ENCODE data around the gene PRKG1.

The PRKG1 gene

DNA sequence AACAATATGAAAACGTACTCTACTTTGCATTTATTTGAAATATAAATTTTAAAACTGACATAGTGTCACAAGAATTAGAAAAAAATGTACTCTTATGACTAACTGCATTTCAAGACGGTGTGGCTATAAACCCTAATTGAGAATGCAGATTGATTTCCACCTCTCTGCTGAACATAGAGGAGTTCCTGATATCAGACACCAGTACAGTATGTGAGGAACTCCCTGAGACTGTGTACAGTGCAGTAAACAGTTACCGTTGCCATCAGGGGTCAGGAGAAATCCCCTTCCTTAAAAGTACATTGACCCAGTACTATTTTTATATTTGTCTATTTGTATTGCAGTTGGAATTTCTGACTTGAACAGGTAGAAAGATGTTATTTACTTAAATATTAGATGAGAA lies 1178.0 kb downstream of the PRKG1 start:
- TF ChIP-seq POLR2AphosphoS5 (IDR thresholded peaks at IDR 0.05; ENCODE audit: low read depth, low read length) (no peak), POLR2A (IDR thresholded peaks at IDR 0.05; ENCODE audit: low read depth, low read length) (no peak), TAF1 (IDR thresholded peaks at IDR 0.05; ENCODE audit: borderline replicate concordance, low read depth, low read length) (no peak)
- FAIRE-seq (no peak), DNase-seq (ENCODE audit: insufficient read length) (no peak)

DNA sequence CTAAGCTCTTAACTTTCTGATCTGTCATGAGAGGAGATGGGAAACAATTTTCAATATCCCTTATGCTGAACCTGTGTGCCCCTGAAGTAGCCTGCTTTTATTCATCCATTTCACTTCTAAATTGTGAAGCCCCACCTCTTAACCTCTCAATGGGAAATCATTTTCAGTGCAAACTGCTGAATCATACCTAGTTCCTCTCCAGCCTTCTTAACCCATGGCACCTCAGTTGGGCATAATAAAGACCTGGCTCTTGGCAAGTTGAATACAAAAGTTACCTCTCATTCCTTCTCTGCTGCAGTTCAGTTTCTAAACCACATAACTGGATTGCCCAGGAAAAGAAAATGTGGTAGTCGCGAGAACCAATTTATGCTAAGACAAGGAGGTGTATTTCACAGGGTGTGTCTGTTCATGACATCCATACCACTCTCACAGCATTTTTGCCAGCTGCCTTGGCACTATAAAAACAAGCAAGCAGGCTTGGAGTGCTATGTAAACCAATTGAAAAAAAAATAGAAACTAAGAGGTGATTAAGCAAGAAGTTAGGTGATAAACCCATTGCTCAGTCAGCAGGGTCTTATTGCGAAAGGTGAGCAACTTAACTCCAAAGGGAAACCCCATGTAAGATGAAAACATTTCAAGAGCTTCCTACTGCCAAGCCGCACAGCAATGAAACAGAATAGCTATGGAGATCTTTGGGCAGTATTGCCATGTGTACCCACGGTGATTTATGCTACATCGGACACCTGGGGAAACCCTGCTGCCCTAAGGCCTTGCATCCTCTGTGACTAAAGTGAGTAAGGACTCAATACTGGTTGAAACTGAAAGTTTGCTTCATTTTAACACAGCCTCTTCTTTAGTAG lies 1182.8 kb downstream of the PRKG1 start:
- no peak for FAIRE-seq
- no peak for DNase-seq (ENCODE audit: insufficient read length)
- TF ChIP-seq POLR2AphosphoS5 (IDR thresholded peaks at IDR 0.05; ENCODE audit: low read depth, low read length) (no peak), POLR2A (IDR thresholded peaks at IDR 0.05; ENCODE audit: low read depth, low read length) (no peak), TAF1 (IDR thresholded peaks at IDR 0.05; ENCODE audit: borderline replicate concordance, low read depth, low read length) (no peak)

DNA sequence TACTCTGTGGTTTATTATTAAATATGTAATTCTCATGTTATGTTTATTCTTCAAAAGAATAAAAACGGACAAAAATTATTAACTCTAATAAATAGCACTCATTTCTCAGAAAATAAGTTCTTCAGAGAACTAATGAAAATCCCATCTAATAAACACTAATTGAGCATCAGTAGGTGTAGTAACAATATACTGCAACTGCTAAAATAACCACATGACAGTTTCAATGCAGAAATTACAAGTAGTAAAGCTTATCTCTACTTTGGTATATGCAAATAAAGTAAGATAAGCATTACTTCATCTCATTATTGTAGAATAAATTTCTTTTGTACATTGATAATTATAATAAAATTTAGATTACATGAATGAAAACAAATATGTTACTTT lies 1183.4 kb downstream of the PRKG1 start:
- FAIRE-seq (no peak), DNase-seq (ENCODE audit: insufficient read length) (no peak)
- TF ChIP-seq TAF1 (IDR thresholded peaks at IDR 0.05; ENCODE audit: borderline replicate concordance, low read depth, low read length) (no peak), POLR2AphosphoS5 (IDR thresholded peaks at IDR 0.05; ENCODE audit: low read depth, low read length) (no peak), POLR2A (IDR thresholded peaks at IDR 0.05; ENCODE audit: low read depth, low read length) (no peak)

DNA sequence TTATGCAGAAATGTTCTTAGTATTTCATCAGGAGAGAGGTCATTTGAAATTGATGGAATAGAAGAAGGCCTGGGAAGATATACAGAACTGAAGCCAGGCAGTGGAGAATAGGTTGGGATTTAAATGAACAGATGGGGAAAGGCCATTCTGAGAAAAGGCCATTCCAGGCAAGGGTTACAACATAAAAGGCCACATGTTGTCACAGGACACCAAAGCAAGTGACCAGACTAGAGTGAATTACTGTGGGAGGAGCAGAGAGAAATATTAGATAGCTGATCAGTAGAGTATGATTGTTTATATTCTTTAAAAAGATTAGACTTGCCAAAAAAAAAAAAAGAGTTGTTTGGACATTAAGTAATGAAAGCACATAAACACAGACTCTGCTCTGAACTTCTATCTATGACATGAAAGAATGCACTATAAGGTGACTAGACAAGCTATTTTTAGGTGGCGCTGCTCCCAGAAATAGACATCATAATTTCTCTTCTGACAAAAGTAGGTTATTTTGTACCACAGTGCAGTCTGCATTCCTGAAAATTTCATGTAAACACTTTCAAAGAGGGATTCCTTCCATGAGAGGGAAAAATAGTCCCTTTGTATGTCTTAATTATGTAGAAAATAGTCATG lies 1184.6 kb downstream of the PRKG1 start:
- TF ChIP-seq POLR2A (IDR thresholded peaks at IDR 0.05; ENCODE audit: low read depth, low read length) (no peak), POLR2AphosphoS5 (IDR thresholded peaks at IDR 0.05; ENCODE audit: low read depth, low read length) (no peak), TAF1 (IDR thresholded peaks at IDR 0.05; ENCODE audit: borderline replicate concordance, low read depth, low read length) (no peak)
- DNase-seq (ENCODE audit: insufficient read length) (no peak), FAIRE-seq (no peak)

DNA sequence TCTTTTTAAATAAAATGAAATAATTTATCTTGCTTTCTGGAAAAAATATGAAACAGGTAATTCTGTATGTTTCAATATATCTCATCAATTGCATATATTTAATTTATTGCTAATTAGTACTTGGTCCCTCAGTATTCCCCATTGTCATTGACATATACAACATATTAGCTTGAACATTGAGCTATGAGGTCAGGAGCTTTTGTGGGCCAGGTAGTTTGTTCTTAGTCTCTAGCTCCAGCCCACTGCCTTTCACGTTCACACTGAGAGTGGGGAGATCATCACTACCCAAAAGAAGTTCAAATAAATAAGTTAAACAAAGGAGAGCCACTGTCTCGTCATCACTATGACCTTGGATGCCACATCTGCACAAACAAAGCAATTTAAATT lies 1185.1 kb downstream of the PRKG1 start:
- TF ChIP-seq POLR2AphosphoS5 (IDR thresholded peaks at IDR 0.05; ENCODE audit: low read depth, low read length) (no peak), POLR2A (IDR thresholded peaks at IDR 0.05; ENCODE audit: low read depth, low read length) (no peak), TAF1 (IDR thresholded peaks at IDR 0.05; ENCODE audit: borderline replicate concordance, low read depth, low read length) (no peak)
- FAIRE-seq: no peak

DNA sequence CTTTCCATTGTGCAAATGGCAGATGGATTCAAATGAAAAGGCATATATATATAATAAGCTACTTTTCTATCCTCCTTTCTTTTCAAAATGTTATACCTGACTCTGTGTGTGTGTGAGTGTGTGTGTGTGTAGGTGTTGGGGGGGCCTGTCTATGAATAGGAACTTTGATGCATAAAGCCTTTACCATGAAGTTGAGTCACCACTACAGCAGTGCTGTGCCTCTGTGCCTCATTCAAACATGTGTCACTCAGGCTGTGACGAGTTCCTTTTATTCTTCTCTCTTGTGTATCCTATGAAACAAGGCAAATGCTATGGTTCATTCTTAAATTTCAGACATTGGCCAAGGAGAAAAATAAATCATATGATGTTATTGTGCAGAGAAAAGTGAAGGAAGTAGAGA lies 1187.1 kb downstream of the PRKG1 start:
- TF ChIP-seq POLR2AphosphoS5 (IDR thresholded peaks at IDR 0.05; ENCODE audit: low read depth, low read length): no peak
- no peak for TF ChIP-seq TAF1 (IDR thresholded peaks at IDR 0.05; ENCODE audit: borderline replicate concordance, low read depth, low read length)
- TF ChIP-seq POLR2A (IDR thresholded peaks at IDR 0.05; ENCODE audit: low read depth, low read length): no peak
- no peak for FAIRE-seq
- no peak for DNase-seq (ENCODE audit: insufficient read length)

More for the DNA sequence above, 1185.1 kb downstream of the PRKG1 start:
- no peak for DNase-seq (ENCODE audit: insufficient read length)

DNA sequence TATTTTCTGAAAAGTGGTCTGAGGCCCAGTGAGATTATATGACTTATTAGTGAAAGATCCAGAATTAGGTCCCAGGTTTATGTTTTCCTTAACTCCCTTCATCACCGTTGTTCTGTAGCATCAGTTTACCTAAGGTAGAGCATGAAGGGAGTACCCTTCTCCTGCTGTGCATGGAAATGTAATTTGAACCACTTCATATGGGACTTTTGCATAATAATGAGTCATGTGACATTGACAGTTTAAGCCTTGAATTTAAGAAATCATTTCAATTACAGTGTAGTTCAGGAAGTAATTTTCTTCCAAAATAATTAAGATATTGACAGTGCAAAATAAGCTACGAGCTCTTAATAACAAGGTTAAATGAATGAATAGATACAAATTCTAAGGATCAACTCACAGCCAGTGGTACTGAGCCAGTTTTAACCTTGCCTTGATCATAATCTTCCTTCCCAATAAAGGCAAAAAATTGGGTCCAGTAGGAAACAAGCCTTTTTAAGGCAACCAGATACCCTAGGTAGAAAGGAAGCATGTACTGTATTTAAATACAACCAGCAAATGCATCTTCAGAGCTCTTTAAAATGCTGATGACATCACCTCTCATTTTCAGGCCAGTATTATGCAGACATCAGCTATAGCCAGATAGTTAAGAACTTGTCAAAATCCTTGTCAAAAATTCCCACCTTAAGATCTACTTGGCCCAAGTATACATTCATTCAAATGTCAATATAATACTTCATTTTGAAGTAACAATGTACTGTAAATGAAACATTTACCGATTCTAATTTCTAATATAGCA lies 1191.0 kb downstream of the PRKG1 start:
- TF ChIP-seq POLR2AphosphoS5 (IDR thresholded peaks at IDR 0.05; ENCODE audit: low read depth, low read length) (no peak), POLR2A (IDR thresholded peaks at IDR 0.05; ENCODE audit: low read depth, low read length) (no peak), TAF1 (IDR thresholded peaks at IDR 0.05; ENCODE audit: borderline replicate concordance, low read depth, low read length) (no peak)
- DNase-seq (ENCODE audit: insufficient read length): no peak
- FAIRE-seq: no peak

DNA sequence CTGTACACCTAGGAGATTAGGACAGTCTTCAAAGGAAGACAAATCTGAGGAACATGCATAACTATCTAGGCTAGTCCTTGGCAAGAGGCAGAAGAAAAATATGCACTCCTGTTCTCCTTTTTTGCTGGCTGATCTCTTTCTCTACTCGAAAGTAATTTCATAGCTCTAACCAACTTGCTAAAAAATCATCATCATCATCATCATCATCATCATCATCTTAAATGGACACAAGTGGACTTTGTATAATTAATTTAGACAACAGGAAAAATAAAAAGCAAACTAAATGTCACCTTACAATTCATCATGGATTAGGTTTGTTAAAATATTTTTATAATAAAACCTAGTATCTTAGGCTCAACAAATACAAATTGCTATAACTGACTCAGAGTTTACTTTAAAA lies 1192.6 kb downstream of the PRKG1 start:
- FAIRE-seq: no peak
- no peak for TF ChIP-seq TAF1 (IDR thresholded peaks at IDR 0.05; ENCODE audit: borderline replicate concordance, low read depth, low read length)
- TF ChIP-seq POLR2A (IDR thresholded peaks at IDR 0.05; ENCODE audit: low read depth, low read length): no peak
- TF ChIP-seq POLR2AphosphoS5 (IDR thresholded peaks at IDR 0.05; ENCODE audit: low read depth, low read length): no peak

DNA sequence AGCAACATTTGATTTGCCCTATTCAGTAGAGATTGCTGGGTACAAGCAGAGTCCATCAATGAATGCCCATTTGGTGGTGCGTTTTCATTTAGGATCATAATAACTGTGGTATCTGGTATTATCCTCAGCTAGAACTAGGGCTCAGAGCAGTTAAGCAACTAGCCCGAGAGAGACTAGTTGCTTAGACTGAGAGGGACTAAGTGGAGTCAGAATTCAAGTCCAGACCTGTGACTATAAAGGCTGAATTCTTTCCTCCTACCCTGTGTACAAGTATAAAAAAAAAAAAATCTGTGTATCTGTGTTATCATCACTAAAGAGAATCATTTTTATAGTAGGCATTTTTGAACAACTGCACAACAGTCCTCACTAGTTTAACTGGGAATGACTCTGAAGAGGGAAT lies 1194.5 kb downstream of the PRKG1 start:
- no peak for DNase-seq (ENCODE audit: insufficient read length)
- no peak for FAIRE-seq
- TF ChIP-seq POLR2AphosphoS5 (IDR thresholded peaks at IDR 0.05; ENCODE audit: low read depth, low read length) (no peak), TAF1 (IDR thresholded peaks at IDR 0.05; ENCODE audit: borderline replicate concordance, low read depth, low read length) (no peak), POLR2A (IDR thresholded peaks at IDR 0.05; ENCODE audit: low read depth, low read length) (no peak)

More for the DNA sequence above, 1192.6 kb downstream of the PRKG1 start:
- DNase-seq (ENCODE audit: insufficient read length): no peak

DNA sequence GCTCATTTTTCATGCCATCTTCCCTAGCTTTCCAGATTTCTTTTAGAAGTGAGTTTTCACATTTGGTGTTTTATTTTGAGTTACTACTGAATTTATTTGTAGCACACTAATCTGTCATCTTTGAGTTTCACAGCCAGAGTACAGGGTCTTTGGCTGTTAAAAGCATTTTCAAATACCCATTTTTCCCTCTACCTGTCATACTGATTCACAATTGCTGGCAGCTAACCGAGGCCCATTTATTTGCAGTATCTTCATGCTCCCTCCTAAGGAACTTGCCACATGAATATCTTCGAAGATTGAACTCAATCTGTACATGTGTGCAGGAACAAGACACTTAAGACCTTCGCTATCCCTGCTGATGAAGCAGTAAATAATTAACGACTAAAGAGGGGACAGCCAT lies 1194.9 kb downstream of the PRKG1 start:
- FAIRE-seq (no peak), DNase-seq (ENCODE audit: insufficient read length) (no peak)
- TF ChIP-seq POLR2A (IDR thresholded peaks at IDR 0.05; ENCODE audit: low read depth, low read length) (no peak), POLR2AphosphoS5 (IDR thresholded peaks at IDR 0.05; ENCODE audit: low read depth, low read length) (no peak), TAF1 (IDR thresholded peaks at IDR 0.05; ENCODE audit: borderline replicate concordance, low read depth, low read length) (no peak)

DNA sequence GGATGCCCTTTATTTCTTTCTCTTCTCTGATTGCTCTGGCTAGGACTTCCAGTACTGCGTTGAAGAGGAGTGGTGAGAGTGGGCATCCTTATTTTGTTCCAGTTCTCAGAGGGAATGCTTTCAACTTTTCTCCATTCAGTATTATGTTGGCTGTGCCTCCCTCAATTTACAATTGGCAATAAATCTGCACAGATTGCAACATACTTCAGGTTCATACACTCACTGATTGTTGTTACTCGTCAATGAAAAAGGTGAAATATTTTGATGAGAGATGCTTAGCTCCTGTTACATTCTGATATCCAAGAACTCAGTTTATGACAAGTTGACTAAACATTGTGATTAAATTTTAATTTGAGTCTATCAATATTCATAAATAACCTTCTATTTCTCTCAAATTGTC lies 1201.9 kb downstream of the PRKG1 start:
- DNase-seq (ENCODE audit: insufficient read length) (no peak), FAIRE-seq (no peak)
- TF ChIP-seq POLR2A (IDR thresholded peaks at IDR 0.05; ENCODE audit: low read depth, low read length): no peak
- TF ChIP-seq POLR2AphosphoS5 (IDR thresholded peaks at IDR 0.05; ENCODE audit: low read depth, low read length): no peak
- TF ChIP-seq TAF1 (IDR thresholded peaks at IDR 0.05; ENCODE audit: borderline replicate concordance, low read depth, low read length): no peak
